A673 (cell line): ENCODE results near the gene HDAC4. TPM values are rescaled to one million over a fixed set of nuclear protein-coding genes. Genes with fewer than 3 reads are reported as not detected.

Experiments used
- BruUV-seq: library from RNA; stranded (reverse); fragments of 400-500 nt; replicated peaks from 2 replicates; lab custom pipeline; 2021; lab: Mats Ljungman, UMichigan
- CTCF ChIA-PET: fragments of 300-600 bp; sonication (Branson Sonifier 250); formaldehyde crosslinking; loops from one replicate; lab custom pipeline; 2022; ENCODE audit warnings: antibody characterized with exemption; lab: Charles Lee
- POLR2A ChIA-PET: fragments of 300-600 bp; sonication (Branson Sonifier 250); formaldehyde crosslinking; loops from one replicate; lab custom pipeline; 2022; ENCODE audit warnings: antibody characterized with exemption; ENCODE audit not compliant: low non-redundant PET; lab: Charles Lee
- DNase-seq: peaks from one replicate; pipeline ENCODE4 v3.0.0-alpha.2; 2015; ENCODE audit warnings: low spot score
- H3K27ac ChIP-seq: fragments of 200-600 bp; sonication (generic); 2 replicates; pipeline ENCODE4 v1.5.1; 2016; ENCODE audit warnings: mixed run types, low read depth, mild to moderate bottlenecking, mixed read lengths, antibody characterized with exemption, low read length; ENCODE audit not compliant: poor library complexity, severe bottlenecking
- H3K27me3 ChIP-seq: fragments of 200-600 bp; sonication (generic); replicated peaks from 2 replicates; pipeline ENCODE4 v1.6.1; 2017; ENCODE audit warnings: mixed run types, low read depth, mild to moderate bottlenecking, mixed read lengths, antibody characterized with exemption, low read length; ENCODE audit not compliant: insufficient read depth, poor library complexity
- H3K36me3 ChIP-seq: fragments of 200-600 bp; sonication (generic); 2 replicates; pipeline ENCODE4 v1.6.1; 2016; ENCODE audit warnings: mixed run types, mild to moderate bottlenecking, mixed read lengths, antibody characterized with exemption, low read length; ENCODE audit not compliant: insufficient read depth, poor library complexity, severe bottlenecking
- H3K4me1 ChIP-seq: fragments of 200-600 bp; sonication (generic); 2 replicates; pipeline ENCODE4 v1.6.1; 2017; ENCODE audit warnings: mixed run types, mild to moderate bottlenecking, mixed read lengths, antibody characterized with exemption, low read length; ENCODE audit not compliant: insufficient read depth, poor library complexity, severe bottlenecking
- H3K4me3 ChIP-seq: fragments of 200-600 bp; sonication (generic); 2 replicates; pipeline ENCODE4 v1.5.1; 2016; ENCODE audit warnings: low read depth, mixed run types, mild to moderate bottlenecking, mixed read lengths, low read length; ENCODE audit not compliant: poor library complexity, severe bottlenecking
- H3K9me3 ChIP-seq: fragments of 200-600 bp; sonication (generic); 2 replicates; pipeline ENCODE4 v1.6.1; 2016; ENCODE audit warnings: mixed run types, low read depth, mild to moderate bottlenecking, mixed read lengths, antibody characterized with exemption, low read length; ENCODE audit not compliant: poor library complexity, severe bottlenecking
- CTCF ChIP-seq: fragments of 300-800, 200-600 bp; sonication (generic); conservative IDR thresholded peaks from 2 replicates; pipeline ENCODE4 v1.5.1; 2017; ENCODE audit warnings: low read depth, mild to moderate bottlenecking, antibody characterized with exemption, low read length, moderate library complexity, mixed read lengths
- EZH2 ChIP-seq: fragments of 200-600 bp; sonication (generic); IDR thresholded peaks from 2 replicates; pipeline ENCODE4 v1.6.1; 2017; ENCODE audit warnings: borderline replicate concordance, low read depth, mild to moderate bottlenecking, mixed read lengths, antibody characterized with exemption, low read length; ENCODE audit not compliant: poor library complexity, severe bottlenecking
- intact Hi-C: fragments of 100-400 bp; cut with micrococcal nuclease; formaldehyde crosslinking; loops from one replicate; pipeline ENCODE4 v1.10.0; 2022; ENCODE audit not compliant: unreplicated experiment
- total RNA-seq: library from RNA; stranded (reverse); gene quantifications from 2 replicates; pipeline ENCODE4 v1.2.3, GENCODE V29; 2021

HDAC4 gene
- total RNA-seq, 1 experiment from 2014 or later: 40.0 TPM

DNA sequence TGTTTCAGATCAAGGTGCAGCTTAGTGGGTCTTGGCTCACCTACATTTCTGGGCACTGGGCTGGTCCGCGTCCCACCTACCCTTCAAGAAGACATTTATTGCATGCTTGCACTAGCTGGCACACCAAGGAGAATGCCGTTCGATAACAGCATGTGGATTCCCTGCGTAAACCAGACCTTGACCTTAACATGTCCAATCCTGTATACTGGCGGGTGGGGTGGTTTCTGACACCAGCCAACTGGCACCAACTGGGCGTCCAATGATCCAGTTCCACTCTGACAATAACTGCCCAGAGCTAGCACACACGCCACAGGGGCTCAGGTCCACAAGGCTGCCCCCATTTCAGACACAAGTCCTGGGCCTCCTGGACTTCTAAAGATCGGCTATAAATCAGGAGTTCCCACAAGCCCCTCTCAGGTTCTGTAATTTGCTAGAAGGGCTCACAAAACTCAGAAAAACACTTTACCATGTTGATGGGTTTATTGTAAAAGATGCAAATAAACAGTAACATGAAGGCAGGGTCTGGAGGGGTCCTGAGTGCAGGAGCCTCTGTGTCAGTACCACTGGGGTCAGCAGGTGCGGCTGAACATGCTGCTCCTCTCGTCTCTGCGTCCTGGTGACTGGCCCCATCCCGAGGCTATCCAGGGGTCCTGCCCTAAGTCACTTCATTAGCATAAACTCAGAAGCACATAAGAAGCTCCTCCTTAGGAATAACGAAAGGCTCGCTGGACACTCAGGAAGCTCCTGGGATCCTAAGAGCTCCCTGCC is 161.8 kb downstream of the HDAC4 start:
- Histone ChIP-seq H3K4me1 (no peaks in the 10 kb centered on the region), H3K27ac (no peak overlapping the region), H3K36me3 (no peaks in the 10 kb centered on the region), H3K27me3 (no peaks in the 10 kb centered on the region), H3K4me3 (no peak overlapping the region), H3K9me3 (no peaks in the 10 kb centered on the region)
- no TSS peak for BruUV-seq
- intact Hi-C loops: no loop called here
- ChIA-PET CTCF (no interaction called here), POLR2A (no interaction called here)
- DNase-seq: no peak
- TF ChIP-seq EZH2 (no peak), CTCF (no peak)

DNA sequence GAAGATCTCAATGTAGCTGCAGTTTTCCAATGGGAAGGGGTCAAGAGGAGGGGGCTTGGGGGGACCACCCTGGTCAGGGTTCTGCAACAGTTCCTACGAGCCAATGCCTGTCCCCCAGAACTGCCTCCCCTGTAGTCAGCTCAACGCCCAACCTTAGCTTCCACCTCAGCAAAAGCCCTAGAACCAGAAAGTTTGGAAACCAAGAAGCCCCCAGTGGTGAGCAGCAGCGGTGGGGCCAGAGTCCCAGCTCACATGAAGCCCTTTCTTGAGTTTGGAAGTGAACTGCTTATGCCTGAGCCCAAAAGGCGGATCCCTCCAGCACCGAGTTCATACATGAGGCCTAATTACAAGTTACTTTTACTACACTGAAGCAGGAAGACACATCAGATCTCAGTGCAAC is 162.4 kb downstream of the HDAC4 start:
- no peak for TF ChIP-seq EZH2
- TF ChIP-seq CTCF: no peak
- no TSS peak for BruUV-seq
- no peak for DNase-seq
- Histone ChIP-seq H3K4me3 (no peak overlapping the region), H3K36me3 (no peaks in the 10 kb centered on the region), H3K4me1 (no peaks in the 10 kb centered on the region), H3K27ac (no peak overlapping the region), H3K27me3 (no peaks in the 10 kb centered on the region), H3K9me3 (no peaks in the 10 kb centered on the region)
- ChIA-PET POLR2A (no interaction called here), CTCF (no interaction called here)
- intact Hi-C loops: no loop called here

GRCh38 chr2:239236808-239237205 is 164.0 kb downstream of the HDAC4 start:
- Histone ChIP-seq H3K36me3 (no peaks in the 10 kb centered on the region), H3K4me3 (no peak overlapping the region), H3K27me3 (no peaks in the 10 kb centered on the region), H3K9me3 (no peaks in the 10 kb centered on the region), H3K4me1 (peaks cover 6% of the 10 kb centered on the region), H3K27ac (no peak overlapping the region)
- POLR2A ChIA-PET: no interaction called here
- intact Hi-C loops: no loop called here
- TF ChIP-seq EZH2: no peak
- DNase-seq: no peak
- CTCF ChIA-PET: no interaction called here
- BruUV-seq: no TSS peak
